Stimulated activated CD8-positive, alpha-beta memory T cell treated with anti-CD3 and anti-CD28 coated beads, Interleukin-7, amount 100 ng/mL, for 24 hours (primary cell): ENCODE results near the gene HBZ.
"Not testable (repeated sequence)": the region's sequence is repeated elsewhere in the genome, so short reads cannot be mapped to it uniquely, and the experiment has no call there.

Experiments
- DNase-seq: peaks from one replicate; pipeline ENCODE4 v3.0.0-alpha.2; 2020; ENCODE audit warnings: low read depth

Gene HBZ

GRCh38 chr16:179211-180092 is 27.0 kb downstream of the HBZ start:
- DNase-seq: no peak

- DNase-seq: no peak
Measured at GRCh38 chr16:180101-180675, 27.7 kb downstream of the HBZ start, which contains the start of gene HBQ1. HBQ1 (plus strand) TSS chr16:180459; CDS start chr16:180487, 28 bp downstream.

- DNase-seq: peak; percentile 71
Measured at GRCh38 chr16:180681-181564, 28.5 kb downstream of the HBZ start.

GRCh38 chr16:181565-182021 is 29.1 kb downstream of the HBZ start:
- DNase-seq: no peak

GRCh38 chr16:183005-183404 is 30.6 kb downstream of the HBZ start:
- DNase-seq: no peak

GRCh38 chr16:185213-185612 is 32.8 kb downstream of the HBZ start:
- DNase-seq: no peak

GRCh38 chr16:185691-186090 is 33.2 kb downstream of the HBZ start:
- no peak for DNase-seq

- DNase-seq: no peak
Measured at GRCh38 chr16:187330-187729, 34.9 kb downstream of the HBZ start.

- no peak for DNase-seq
Measured at GRCh38 chr16:188674-189073, 36.2 kb downstream of the HBZ start.

GRCh38 chr16:189604-190186 is 37.3 kb downstream of the HBZ start:
- DNase-seq: no peak

GRCh38 chr16:191831-192230 is 39.4 kb downstream of the HBZ start:
- DNase-seq: no peak

GRCh38 chr16:192686-193085 is 40.2 kb downstream of the HBZ start:
- no peak for DNase-seq

- DNase-seq: no peak
Measured at GRCh38 chr16:193441-193840, 41.0 kb downstream of the HBZ start.

GRCh38 chr16:194516-194915 is 42.1 kb downstream of the HBZ start:
- no peak for DNase-seq

GRCh38 chr16:200388-200787 is 47.9 kb downstream of the HBZ start:
- DNase-seq: no peak

- DNase-seq: no peak
Measured at GRCh38 chr16:203246-203645, 50.8 kb downstream of the HBZ start.

- DNase-seq: not testable (repeated sequence)
Measured at GRCh38 chr16:204046-204445, 51.6 kb downstream of the HBZ start.
